ENCODE measurements around the gene SYT11. TPM values are rescaled to one million over a fixed set of nuclear protein-coding genes. Genes with fewer than 3 reads are reported as not detected.

SYT11 gene
- polyA plus RNA-seq, 1 experiment: 36.6 TPM

GRCh38 chr1:155840386-155840785 lies 19.0 kb upstream of the SYT11 start:
- Histone ChIP-seq H3K36me3 (ENCODE audit: control insufficient read depth, insufficient read depth, low read length) (peaks cover 4% of the 10 kb centered on the region), H3K27me3 (ENCODE audit: control insufficient read depth, insufficient read depth, low read length) (no peaks in the 10 kb centered on the region), H3K4me3 (ENCODE audit: low read depth, low read length) (no peak overlapping the region)
- ChIA-PET CTCF (interaction anchor here (1.0 to 1.4 kb wide), 2 partner anchors 10 to 149 kb away, joined by 3 read pairs; no protein-coding TSS in a partner anchor), POLR2A (no interaction called here)
- no peak for TF ChIP-seq CTCF (IDR thresholded peaks at IDR 0.05; ENCODE audit: insufficient read depth, low read depth, low read length)
- DNase-seq (ENCODE audit: low read depth): no peak

GRCh38 chr1:155844860-155845421 lies 14.4 kb upstream of the SYT11 start:
- TF ChIP-seq CTCF (IDR thresholded peaks at IDR 0.05; ENCODE audit: insufficient read depth, low read depth, low read length): no peak
- DNase-seq (ENCODE audit: low read depth): no peak
- no peak overlapping the region for H3K4me3 ChIP-seq (ENCODE audit: low read depth, low read length)
- peaks cover 4% of the 10 kb centered on the region for H3K36me3 ChIP-seq (ENCODE audit: control insufficient read depth, insufficient read depth, low read length)
- CTCF ChIA-PET: no interaction called here
- no peaks in the 10 kb centered on the region for H3K27me3 ChIP-seq (ENCODE audit: control insufficient read depth, insufficient read depth, low read length)
- POLR2A ChIA-PET: no interaction called here

GRCh38 chr1:155847823-155848529 lies 11.4 kb upstream of the SYT11 start:
- POLR2A ChIA-PET: no interaction called here
- no peak overlapping the region for H3K4me3 ChIP-seq (ENCODE audit: low read depth, low read length)
- DNase-seq (ENCODE audit: low read depth): no peak
- peaks cover 6% of the 10 kb centered on the region for H3K36me3 ChIP-seq (ENCODE audit: control insufficient read depth, insufficient read depth, low read length)
- TF ChIP-seq CTCF (IDR thresholded peaks at IDR 0.05; ENCODE audit: insufficient read depth, low read depth, low read length): no peak
- CTCF ChIA-PET: interaction anchor here (1.0 kb wide), 1 partner anchor 8 kb away, joined by 3 read pairs; no protein-coding TSS in a partner anchor
- no peaks in the 10 kb centered on the region for H3K27me3 ChIP-seq (ENCODE audit: control insufficient read depth, insufficient read depth, low read length)

- H3K4me3 ChIP-seq (ENCODE audit: low read depth, low read length): no peak overlapping the region
- CTCF ChIA-PET: interaction anchor here (1.2 kb wide), 1 partner anchor 10 kb away, joined by 3 read pairs; no protein-coding TSS in a partner anchor
- peaks cover 8% of the 10 kb centered on the region for H3K36me3 ChIP-seq (ENCODE audit: control insufficient read depth, insufficient read depth, low read length)
- POLR2A ChIA-PET: no interaction called here
- DNase-seq (ENCODE audit: low read depth): no peak
- no peak for TF ChIP-seq CTCF (IDR thresholded peaks at IDR 0.05; ENCODE audit: insufficient read depth, low read depth, low read length)
- H3K27me3 ChIP-seq (ENCODE audit: control insufficient read depth, insufficient read depth, low read length): no peaks in the 10 kb centered on the region
These were observed 9.0 kb upstream of the SYT11 start for GRCh38 chr1:155850345-155850744.

- TF ChIP-seq CTCF (IDR thresholded peaks at IDR 0.05; ENCODE audit: insufficient read depth, low read depth, low read length): no peak
- peak overlapping the region; percentile 91 for H3K4me3 ChIP-seq (ENCODE audit: low read depth, low read length)
- no peak for DNase-seq (ENCODE audit: low read depth)
- ChIA-PET CTCF (interaction anchor here (1.5 kb wide), 1 partner anchor 22 kb away, joined by 3 read pairs; no protein-coding TSS in a partner anchor), POLR2A (interaction anchor here (0.6 to 0.7 kb wide), 2 partner anchors 12 to 356 kb away, joined by 4 to 5 read pairs; partner anchors contain the start of gene PMF1)
- peaks cover 8% of the 10 kb centered on the region for H3K36me3 ChIP-seq (ENCODE audit: control insufficient read depth, insufficient read depth, low read length)
- no peaks in the 10 kb centered on the region for H3K27me3 ChIP-seq (ENCODE audit: control insufficient read depth, insufficient read depth, low read length)
These were observed 3.0 kb upstream of the SYT11 start for GRCh38 chr1:155856257-155856974.
